Measurements from ENCODE around the gene S1PR3. TPM values are rescaled to one million over a fixed set of nuclear protein-coding genes. Genes with fewer than 3 reads are reported as not detected.

S1PR3 gene
- polyA plus RNA-seq, 1 donor, result 24.6 TPM

- no peak for DNase-seq (ENCODE audit: low read depth)
These were observed 1.3 kb downstream of the S1PR3 start for GRCh38 chr9:88992556-88992955.

DNA sequence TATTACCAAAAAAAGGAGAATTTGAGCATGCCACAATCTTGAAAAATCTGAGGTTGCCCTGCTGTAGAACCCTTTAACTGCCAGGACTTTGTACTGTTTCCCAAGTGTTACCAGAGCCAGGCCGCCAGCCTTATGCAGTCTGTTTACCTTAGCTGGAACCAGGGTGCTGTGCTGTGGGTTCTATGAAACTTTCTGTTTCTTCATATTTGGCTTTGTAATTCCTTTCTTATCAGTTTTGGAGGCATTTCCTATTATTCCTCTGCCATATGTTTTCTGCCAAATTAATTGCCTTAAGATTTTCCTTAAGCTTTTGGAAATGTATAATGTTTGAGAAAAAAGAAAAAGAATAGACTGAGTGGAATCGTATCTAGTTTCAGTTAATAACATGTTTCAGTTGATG lies 2.1 kb downstream of the S1PR3 start:
- DNase-seq (ENCODE audit: low read depth), result no peak

DNA sequence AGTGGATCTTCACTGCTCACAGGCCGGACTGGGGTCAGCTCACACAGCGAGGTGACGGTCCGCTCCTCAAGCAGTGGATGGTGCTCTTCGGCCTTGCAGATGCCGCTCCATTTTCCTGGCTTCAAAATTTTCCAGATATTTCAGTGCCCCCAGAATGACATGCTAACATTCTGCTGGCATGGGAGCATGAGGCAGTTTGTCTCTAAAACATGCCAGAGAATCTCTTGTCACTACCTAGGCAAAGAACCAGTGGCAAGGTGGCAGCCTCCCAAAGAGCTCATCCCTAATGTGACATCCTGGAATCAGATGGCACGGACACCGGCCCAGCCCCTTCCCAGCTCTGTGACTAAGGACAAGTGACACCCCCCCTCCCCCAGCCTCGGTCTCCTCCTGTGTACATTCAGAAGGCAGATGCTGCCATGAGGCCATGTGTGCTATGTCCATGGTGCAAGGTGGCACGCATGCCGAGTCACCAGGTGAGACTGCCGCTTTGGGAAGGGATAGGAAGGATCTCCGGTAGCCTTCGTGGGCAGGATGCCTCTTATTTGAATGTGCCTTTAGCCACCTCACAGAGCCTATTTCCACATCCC lies 2.7 kb downstream of the S1PR3 start:
- DNase-seq (ENCODE audit: low read depth), result no peak

DNA sequence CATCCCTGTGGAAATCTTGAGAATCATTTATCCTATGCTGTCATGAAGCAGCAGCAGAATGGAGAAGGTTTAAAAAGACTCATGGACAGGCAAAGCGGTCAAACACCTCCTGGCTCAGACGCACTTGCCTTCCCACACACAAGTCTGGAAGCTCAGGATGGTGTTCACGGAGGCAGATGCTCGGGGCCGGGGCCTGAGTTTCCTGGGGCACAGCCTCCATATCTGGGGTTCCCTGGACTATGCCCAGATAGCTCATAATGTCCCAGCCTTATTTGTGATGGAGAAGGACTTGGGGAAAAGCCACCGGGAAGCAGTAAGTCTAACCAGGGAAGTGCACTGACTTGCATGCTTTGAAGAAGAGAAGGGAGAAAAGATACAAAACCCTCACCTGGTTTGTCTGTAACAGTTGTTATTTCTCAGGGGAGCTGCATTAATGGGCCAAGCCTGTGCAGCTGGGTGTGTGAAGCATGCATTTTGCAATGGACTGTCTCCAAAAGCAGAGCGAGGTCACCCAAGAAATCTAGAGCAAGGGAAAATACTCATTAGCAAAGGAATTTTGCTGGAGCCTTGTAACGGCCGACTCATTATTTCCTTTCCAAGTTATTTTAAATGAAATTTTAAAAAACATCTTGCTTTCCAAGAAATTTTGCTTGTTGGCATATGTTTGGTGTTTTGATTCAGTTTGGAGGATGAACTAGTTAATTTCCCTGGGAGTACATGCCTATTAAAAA lies 3.4 kb downstream of the S1PR3 start:
- peak; percentile 48 for DNase-seq (ENCODE audit: low read depth)

- DNase-seq (ENCODE audit: low read depth), result peak; percentile 31
These were observed 3.9 kb downstream of the S1PR3 start for GRCh38 chr9:88995200-88995577.

- no peak for DNase-seq (ENCODE audit: low read depth)
These were observed 4.4 kb downstream of the S1PR3 start for GRCh38 chr9:88995627-88996026.

- DNase-seq (ENCODE audit: low read depth), result no peak
These were observed 5.0 kb downstream of the S1PR3 start for GRCh38 chr9:88996046-88996920.

DNA sequence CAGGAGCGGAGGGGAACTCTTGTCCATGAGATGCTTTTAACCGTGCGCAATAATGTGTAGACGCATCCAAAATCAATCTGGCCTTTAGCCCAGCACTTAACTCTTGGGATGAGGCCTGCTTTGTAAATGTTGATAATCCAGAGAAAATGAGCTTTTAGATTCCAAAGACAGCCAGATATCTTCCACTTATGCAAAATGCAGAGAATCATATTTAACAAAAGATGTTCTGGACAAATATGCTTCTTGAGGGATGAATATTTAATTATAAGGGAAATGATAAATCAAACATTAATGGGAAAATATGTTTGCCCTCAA lies 5.6 kb downstream of the S1PR3 start:
- DNase-seq (ENCODE audit: low read depth), result peak; percentile 43

DNA sequence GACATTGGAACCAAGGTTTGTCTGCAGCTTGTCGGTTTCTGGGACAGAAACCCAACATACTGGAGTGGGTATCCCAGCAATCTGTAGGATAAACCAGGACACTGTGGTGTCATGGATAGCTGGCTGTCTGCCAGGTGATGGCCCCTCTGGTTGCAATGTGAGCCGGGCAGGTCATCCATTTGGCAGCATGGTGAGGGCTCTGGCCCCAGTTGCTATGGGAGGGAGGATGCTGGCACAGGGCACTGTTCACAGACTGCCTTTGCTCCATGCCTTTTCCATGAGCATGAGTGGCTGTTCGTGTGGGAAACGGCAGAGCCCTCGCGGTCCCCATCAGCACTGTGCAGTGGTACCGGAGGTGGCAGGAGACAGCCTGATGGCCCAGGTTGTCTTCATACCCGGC lies 6.4 kb downstream of the S1PR3 start:
- DNase-seq (ENCODE audit: low read depth), result no peak

DNA sequence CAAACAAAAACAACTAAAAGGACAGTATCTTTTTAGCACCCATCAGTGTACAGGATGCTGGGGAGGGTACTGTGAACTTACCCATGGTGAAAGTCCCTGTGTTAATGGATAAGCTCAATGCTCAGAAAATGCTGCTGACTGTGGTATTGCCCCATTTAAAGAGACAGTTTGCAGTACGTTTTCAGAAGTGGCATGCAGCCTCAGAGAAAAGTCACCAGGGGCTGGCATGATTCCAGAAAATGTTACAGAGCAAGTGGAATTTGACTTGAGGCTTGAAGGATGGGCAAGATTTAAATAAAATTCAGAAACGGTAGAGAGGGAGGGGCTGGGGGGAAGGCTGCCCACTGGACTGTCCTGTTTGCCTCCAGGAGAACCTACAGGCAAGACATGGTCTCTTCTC lies 7.2 kb downstream of the S1PR3 start:
- no peak for DNase-seq (ENCODE audit: low read depth)

DNA sequence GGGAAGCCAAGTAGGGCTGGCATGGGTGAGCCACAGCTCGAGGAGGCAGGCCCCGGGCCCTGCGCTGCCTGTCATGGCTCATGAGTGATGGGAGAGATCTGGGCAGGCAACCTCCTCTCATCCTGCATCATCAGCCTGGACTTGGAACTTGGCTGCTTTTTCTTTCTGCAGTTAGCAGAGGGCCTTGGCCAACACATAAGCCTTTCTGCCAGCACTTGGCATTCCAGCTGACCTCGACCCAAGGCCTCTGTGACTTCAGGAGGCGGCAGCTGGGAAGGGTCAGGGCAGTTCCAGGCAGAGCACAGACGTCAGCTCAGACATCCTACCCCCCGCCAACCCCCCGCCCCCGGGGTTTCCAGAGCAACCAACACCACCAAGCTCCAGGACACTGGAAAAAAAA lies 7.6 kb downstream of the S1PR3 start:
- DNase-seq (ENCODE audit: low read depth), result no peak

- DNase-seq (ENCODE audit: low read depth), result no peak
These were observed 9.1 kb downstream of the S1PR3 start for GRCh38 chr9:89000371-89000781.

DNA sequence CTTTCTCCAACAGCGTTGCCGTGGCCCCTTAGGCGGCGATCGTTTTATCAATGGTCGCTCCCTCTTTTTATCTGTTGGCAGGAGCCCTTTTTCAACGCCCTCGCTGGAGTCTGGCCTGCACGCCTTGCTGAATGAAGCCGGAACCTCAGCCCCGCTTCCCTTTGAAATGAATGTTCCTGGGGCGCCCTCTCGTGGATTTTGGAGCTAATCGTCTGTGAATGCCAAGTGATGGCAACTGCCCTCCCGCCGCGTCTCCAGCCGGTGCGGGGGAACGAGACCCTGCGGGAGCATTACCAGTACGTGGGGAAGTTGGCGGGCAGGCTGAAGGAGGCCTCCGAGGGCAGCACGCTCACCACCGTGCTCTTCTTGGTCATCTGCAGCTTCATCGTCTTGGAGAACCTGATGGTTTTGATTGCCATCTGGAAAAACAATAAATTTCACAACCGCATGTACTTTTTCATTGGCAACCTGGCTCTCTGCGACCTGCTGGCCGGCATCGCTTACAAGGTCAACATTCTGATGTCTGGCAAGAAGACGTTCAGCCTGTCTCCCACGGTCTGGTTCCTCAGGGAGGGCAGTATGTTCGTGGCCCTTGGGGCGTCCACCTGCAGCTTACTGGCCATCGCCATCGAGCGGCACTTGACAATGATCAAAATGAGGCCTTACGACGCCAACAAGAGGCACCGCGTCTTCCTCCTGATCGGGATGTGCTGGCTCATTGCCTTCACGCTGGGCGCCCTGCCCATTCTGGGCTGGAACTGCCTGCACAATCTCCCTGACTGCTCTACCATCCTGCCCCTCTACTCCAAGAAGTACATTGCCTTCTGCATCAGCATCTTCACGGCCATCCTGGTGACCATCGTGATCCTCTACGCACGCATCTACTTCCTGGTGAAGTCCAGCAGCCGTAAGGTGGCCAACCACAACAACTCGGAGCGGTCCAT lies 10.0 kb downstream of the S1PR3 start:
- DNase-seq (ENCODE audit: low read depth), result peak; percentile 56

GRCh38 chr9:89001917-89002540 lies 10.8 kb downstream of the S1PR3 start:
- DNase-seq (ENCODE audit: low read depth), result no peak

DNA sequence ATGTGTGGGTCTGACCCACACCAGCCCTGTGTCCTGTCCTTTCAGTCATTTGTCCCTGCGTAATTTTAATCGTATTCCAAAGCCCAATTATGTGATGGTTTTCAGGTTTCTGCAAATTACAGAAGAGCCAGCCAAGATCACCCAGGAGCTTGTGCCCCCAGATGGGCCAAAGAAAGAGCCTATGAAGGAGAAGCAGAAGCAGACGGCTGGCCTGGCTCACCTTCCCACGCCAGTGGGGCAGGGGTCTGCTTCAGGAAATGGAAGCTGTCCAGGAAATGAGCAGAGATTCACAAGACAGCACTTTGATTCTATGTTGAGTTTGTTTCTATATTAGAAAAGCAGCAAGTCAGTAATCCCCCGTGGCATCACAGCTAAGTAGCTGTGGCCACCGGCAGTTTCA lies 11.7 kb downstream of the S1PR3 start:
- no peak for DNase-seq (ENCODE audit: low read depth)

DNA sequence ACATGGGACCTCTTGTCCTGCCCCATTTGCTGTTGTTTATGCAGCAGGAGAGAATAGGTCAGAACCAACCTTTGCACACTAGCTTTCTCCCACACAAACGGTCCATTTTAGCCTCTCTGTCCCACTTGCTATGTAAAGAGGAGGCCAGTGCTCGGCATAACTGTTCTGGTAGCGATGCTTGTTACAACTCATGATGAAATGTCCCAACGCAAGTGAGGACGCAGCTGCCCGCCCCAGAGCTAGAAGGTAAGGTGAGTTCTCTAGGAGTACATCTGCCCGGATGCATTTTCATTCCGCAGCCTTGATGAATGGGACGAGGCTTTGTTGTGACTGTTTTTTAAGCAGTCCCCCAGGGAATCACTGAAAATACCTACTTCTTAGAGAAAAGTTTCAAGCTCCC lies 14.1 kb downstream of the S1PR3 start:
- no peak for DNase-seq (ENCODE audit: low read depth)

- no peak for DNase-seq (ENCODE audit: low read depth)
These were observed 15.0 kb downstream of the S1PR3 start for GRCh38 chr9:89006267-89006666.

- DNase-seq (ENCODE audit: low read depth), result no peak
These were observed 16.0 kb downstream of the S1PR3 start for GRCh38 chr9:89006996-89007967.

- DNase-seq (ENCODE audit: low read depth), result no peak
These were observed 16.9 kb downstream of the S1PR3 start for GRCh38 chr9:89008055-89008743.

All from forelimb muscle (tissue), 1 donor.